K562 treated with DMSO at 1 percent for 4 hours (cell line): ENCODE data around the gene PHF21B. TPM values are rescaled to one million over a fixed set of nuclear protein-coding genes. Genes with fewer than 3 reads are reported as not detected.

Source experiments
- total RNA-seq: library from RNA; unstranded; fragments of 300-600 nt; gene quantifications from 2 replicates; pipeline ENCODE4 v1.2.3, GENCODE V29; 2022; ENCODE audit not compliant: insufficient read depth

Gene PHF21B
- total RNA-seq: not detected in 2 replicates

DNA sequence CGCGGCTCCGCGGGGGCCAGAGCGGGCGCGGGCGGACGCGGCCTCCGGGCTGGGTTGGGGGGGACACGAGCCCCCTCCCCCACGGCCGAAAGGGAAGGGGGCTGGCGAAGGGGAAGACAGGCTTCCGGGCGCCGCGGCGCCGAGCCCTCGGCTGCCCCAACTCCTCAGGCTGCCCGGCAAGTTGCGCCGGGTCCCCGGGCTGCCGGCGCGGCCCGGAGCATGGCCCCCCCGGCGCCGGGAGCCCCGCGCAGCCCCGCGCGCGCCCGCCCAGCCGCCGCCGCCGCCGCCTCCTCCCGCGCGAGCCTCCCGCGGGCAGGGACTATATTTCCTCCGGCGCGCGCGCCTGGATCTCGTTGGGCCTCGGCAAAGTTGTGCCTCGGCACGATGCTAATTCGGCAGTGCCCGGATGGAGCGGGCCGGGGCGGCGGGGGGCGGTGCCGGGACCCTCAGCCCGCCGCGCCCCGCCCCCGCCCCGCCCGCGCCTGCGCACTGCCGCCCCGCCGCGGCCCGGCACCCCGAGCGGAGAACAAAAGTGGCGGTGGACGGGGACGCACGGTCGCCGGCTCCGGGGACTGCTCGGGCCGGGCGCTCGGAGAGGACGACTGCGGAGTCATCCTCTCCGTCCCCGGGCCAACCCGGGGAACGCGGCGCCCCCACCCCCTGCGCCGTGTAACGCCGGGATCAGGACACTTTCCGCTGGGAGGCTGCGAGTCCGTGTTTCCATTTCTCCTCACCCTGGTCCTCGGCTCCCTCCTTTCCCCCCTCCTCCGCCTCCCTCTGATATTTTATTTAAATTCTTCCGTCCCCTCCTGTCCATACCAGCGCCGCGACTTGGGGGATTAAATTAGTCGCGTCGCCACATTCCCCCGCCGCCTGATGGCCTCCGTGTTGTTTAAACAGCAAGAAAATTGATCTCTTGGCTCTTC, at the start of gene PHF21B:
PHF21B (minus strand) TSS at position 400 of the 926 bp plus-strand sequence. CDS start 456 bp downstream, outside the sequence.

Other genes starting within 250 kb of the PHF21B start
- gene NUP50, start 153.9 kb upstream of the PHF21B start, total RNA-seq: 34.2 and 59.9 TPM in 2 replicates
- gene KIAA0930, start 230.9 kb upstream of the PHF21B start, total RNA-seq: 3.7 and 6.5 TPM in 2 replicates